Measurements from ENCODE around the gene CLDN14.

GRCh38 chr21:36516281-36516680, 36.4 kb upstream of the CLDN14 start:
- TF ChIP-seq SUZ12 (IDR thresholded peaks at IDR 0.05) (no peak), BHLHE40 (IDR thresholded peaks at IDR 0.05; ENCODE audit: borderline replicate concordance) (no peak), ELF4 (IDR thresholded peaks at IDR 0.05) (no peak), FOXM1 (IDR thresholded peaks at IDR 0.05; ENCODE audit: borderline replicate concordance) (no peak), PKNOX1 (IDR thresholded peaks at IDR 0.05) (no peak), SP1 (IDR thresholded peaks at IDR 0.05) (no peak), ZNF384 (IDR thresholded peaks at IDR 0.05) (no peak), FOXA1 (IDR thresholded peaks at IDR 0.05) (no peak), NFRKB (IDR thresholded peaks at IDR 0.05) (no peak), HDGF (IDR thresholded peaks at IDR 0.05; ENCODE audit: borderline replicate concordance) (no peak)

Measured in HEK293T (cell line).